Posterior vena cava (tissue), 2 donors: ENCODE results near the gene CTIF. TPM values are rescaled to one million over a fixed set of nuclear protein-coding genes. Genes with fewer than 3 reads are reported as not detected.
A peak's percentile ranks its signal among the peaks of the same experiment; 100 is the strongest.

ENCODE experiments used
- DNase-seq: peaks from one replicate; pipeline ENCODE4 v3.0.0-alpha.2; 2020; ENCODE audit warnings: low spot score
- intact Hi-C, 2 donors: fragments of 100-400 bp; cut with DNase I; formaldehyde crosslinking; loops; one replicate each; pipeline versions ENCODE4 v1.14.1 to v1.14.2; 2022 to 2023
- total RNA-seq, 2 donors: library from RNA; stranded (reverse); fragmentation: NEBNext Ultra II Directional; extraction: Animal tissue kit (Norgen Biotek cat#: 25700); gene quantifications; one replicate each; pipeline ENCODE4 v1.2.1, GENCODE V29; 2021
- donor health status: DM: yes; HTN: yes; CAD: no.
- donor health status: DM: yes; HTN: yes; CAD: no.

CTIF gene
- total RNA-seq, 2 donors from 2014 or later, result 87.8 to 116 TPM

DNA sequence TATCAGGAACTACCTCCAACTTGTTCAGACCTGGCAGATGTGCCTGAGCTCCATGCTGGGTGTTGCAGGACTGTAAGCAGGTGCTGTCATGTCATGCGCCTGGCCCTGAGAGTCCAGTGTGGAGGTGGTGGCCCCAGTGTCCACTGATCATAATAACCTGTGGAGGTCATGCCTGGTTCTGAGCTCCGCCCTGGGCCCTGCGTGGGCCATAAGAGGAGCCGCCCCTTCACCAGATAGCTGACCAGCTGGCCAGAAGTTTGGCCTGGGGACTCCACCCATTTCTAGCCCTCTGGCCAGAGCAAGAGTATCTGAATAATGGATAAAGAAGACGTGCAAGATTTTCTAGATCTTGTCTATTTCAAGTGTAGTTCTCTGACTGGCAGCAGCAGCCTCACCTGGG, 72.4 kb downstream of the CTIF start:
- no peak for DNase-seq
- intact Hi-C loops, result no loop called here

DNA sequence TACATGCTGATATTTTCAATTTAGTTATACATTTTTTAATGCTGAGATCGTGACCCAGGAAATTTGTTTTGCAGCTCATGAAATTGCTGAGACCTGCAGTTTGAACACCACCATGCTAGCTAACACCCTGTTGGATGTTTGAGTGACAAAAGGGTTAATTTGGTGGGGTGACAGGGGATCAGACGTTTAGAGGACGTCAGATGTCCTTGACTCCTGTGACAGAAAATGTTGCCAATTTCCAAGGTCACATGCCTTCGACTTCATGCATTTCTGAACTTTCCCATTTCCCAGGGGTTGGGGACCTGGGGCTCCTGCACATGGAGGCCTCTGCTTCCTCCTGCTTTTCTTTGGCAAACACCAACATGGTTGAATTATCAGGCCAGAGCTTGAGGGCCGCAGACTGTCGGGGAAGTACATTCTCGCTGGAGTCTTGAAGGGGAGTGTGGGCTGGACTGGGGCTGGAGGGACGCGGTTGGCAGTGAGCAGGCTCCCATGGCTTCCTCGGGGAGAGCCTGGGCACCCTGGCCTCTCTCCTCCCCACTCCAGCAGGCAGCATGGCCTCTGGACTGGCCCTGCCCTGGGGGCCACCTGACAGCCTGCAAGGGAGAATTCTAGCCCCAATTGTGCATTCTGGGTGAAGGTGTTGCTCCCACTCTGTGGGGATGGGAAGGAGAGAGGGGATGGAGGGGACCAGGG, 73.1 kb downstream of the CTIF start:
- DNase-seq, result no peak
- intact Hi-C loops, result no loop called here

DNA sequence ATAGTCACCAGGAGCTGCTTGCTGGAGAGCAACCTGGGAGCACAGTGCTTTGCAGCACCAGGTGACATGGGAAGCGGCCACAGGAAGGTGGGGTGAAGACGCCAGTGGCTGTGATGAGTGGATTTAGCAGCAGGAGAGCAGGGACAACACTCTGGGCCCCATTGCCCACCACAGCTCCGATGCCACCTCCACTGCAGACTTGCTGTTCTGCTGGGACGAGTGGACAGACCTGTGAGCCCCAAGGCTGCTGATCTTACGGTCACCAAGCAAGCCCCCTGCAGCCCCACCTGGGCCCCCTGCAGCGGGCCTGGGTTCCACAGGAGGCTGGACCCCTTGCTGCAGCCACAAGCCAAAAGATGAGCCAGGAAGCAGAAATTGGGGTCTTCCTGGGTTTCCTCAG, 73.7 kb downstream of the CTIF start:
- DNase-seq, result no peak
- intact Hi-C loops, result no loop called here

DNA sequence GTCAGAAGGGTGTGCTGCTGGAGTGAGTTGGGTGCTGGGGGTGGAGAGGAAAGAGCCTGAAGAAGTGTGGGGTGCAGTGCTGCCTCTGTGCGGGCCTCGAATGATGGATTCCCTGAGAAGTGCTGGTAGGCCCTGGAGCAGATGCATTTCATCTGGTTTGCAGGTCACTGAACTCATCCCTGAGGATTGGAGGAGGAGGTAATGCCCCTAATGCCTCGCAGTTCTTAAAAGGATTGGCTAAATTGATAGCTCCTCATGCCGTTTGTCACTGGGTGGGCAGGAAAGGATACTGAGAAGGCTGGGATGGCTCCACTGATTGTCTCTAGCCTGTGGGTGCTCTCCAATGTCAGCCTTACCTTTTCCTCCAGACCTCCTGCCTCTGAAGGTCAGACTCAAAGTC, 74.1 kb downstream of the CTIF start:
- no peak for DNase-seq
- intact Hi-C loops, result no loop called here

DNA sequence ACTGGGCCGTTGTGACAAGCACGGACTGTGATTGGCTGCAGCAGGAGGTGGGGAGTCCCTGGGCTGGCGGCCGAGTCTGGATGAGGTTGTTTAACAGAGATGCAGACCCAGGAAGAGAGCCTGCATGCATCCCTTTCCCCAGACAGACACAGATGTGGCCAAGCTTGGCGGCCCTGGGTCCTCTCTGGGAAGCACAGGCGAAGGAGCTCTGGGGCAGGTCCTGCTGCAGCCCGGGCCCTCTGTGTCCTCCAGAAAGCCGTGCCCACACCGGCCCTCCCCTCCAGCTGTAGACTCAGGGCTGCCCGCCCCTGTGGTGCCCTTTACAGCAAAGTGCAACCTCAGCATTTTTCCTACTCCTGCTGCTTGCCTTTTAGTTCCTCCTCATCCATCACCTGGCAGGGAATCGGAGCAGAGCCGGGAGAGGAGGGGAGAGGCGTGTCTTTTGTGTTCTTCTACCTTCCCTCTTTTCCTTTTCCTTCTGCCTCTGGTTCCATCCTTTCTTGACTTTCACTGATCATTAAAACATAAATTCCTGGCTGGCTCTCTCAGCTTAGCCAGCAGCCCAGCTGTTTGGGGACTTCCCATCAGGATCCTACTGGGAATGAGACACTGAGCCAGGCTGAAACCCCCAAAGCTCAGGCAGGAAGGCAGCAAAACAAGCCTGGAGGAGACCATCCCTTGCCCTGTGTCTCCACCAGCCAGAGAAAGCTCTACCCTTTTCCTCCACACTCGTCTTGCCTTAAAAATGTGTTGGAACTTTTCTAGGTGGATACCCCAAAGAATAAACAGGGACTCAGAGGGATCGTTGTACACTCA, 75.0 kb downstream of the CTIF start:
- peak; percentile 91 for DNase-seq
- intact Hi-C loops, result no loop called here

DNA sequence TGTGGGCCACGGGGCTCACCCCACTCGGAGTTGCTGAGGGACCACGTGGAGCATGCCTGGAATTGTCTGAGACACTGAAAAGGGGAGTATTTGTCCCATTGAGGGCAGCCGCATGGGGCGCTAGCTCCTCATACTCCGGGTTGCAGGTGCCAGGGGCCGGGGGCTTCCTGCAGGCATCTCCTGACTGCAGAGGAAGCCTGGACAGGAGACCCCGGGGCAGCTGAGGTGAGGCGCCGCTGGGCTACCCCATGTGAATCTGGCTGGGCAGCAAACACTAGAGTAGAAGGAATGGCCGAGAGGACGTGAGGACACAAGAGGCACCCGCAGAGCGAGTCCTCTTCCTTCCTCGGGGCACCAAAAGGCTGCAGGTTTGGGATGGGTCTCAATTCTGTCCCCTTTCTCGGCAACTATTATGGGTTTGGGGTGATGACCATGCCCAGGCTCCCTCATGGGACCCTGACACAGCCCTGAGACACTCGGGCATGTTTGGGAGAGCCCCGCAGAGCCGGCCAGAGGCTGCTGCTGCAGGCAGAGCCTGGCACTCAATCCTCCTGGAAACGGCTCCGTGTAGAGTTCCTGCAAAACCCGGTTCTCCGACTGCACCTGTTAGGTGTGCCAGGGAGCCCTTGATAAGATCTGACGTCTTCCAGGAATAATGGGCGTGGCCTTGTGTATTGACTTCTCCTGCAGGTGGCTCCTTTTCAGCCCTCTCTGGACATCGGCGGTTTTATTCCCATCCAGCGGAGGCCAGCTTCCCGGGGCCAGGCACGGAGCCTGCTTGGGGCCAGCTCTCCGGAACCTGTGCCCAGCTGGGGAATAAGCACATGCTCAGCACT, 77.0 kb downstream of the CTIF start:
- DNase-seq, result no peak
- intact Hi-C loops, result no loop called here

DNA sequence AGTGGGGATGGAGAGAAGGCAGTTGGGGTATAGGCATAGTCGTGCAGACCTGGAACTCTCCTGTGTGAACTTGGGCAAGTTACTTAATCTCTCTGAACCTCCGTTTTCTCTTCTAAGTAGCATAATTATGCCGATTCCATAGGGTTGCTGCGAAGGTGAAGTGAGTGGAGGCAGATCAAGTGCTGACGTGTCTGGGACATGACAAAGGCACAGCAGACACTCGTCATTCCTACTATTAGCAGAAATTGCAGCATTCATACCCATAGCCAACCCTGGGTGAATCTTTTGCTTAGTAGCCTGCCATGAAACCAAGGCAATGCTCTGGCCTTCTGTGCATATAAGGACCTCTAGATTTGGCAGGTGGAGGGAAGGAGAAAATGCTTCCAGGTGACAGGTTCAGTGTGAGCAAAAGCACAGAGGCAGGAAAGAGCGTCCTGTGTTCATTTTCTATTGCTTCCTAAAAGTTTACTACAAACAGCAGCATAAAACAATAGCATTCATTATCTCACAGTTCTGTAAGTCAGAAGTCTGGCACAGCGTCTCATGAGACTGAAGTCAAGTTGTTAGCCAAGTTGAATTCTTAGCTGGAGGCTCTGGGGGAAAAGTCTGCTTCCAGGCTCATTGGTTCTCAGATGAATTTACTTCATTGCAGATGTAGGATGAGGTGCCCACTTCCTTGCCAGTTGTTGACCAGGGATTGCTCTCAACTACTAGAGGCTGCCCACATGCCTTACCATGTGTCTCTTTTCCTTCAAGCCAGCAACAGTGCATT, 77.8 kb downstream of the CTIF start:
- intact Hi-C loops, result no loop called here
- DNase-seq, result no peak

DNA sequence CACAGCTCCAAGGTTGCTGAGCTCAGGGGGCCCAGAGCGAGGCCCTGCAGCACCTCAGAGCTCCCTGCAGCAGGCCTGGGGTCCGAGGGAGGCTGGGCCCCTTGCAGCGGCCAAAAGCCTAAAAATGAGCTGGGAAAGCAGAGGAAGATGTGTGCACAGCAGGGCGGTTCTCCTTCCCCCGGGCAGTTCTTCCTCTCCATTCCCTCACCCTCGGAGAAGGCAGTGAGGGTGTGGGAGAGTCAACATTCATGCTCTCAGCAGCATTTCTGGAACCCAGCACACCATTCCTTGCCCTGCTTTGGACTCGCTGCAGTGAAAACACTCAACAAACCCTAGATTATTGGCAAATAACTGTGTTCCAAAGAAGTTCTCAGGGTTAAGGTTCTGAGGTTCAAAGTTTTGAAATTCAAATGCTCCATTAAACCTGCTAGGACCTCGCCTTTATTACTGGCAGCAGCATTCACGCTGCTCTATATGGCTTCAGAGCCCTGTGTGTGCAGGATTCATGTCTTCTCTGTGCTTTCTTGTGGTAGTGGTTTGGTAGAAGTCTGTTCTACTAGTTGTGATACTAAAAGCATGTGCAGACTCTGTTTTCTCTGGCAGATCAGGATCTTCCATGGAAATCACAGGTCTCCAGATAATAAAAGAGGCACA, 79.1 kb downstream of the CTIF start:
- DNase-seq, result no peak
- intact Hi-C loops, result no loop called here

DNA sequence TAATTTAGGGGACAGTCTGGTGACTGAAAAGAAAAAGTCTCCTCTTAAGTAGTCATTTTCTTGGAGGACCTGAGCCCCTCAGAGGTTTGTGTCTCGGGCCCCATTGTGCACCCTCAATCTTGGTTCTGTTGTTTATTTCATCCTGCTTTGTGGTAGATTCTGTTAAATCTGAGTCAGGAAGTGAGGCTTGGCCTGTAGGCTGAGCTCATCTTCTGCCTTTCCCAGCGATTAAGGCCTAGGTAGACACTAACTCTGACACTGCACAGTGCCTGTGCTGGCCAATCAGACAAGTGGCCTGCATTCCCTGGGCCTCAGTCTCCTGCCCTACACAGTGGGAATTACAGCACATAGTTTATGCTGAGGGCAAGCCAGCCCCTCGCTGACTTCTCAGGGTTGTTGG, 80.2 kb downstream of the CTIF start:
- DNase-seq, result no peak
- intact Hi-C loops, result no loop called here

DNA sequence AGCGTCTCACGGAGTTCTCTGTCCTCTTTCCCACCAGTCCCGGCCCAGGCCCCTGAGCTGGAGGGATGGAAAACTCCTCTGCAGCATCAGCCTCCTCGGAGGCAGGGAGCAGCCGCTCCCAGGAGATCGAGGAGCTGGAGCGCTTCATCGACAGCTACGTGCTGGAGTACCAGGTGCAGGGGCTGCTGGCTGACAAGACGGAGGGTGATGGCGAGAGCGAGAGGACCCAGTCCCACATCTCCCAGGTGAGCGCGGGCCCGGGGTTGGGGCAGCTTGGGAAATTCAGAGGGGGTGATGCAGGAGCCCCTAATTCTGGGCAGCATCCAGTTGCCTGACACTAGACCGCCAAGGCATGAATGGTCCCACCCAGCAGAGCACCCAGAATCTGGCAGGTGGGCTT, 80.7 kb downstream of the CTIF start:
- DNase-seq, result no peak
- intact Hi-C loops, result no loop called here

DNA sequence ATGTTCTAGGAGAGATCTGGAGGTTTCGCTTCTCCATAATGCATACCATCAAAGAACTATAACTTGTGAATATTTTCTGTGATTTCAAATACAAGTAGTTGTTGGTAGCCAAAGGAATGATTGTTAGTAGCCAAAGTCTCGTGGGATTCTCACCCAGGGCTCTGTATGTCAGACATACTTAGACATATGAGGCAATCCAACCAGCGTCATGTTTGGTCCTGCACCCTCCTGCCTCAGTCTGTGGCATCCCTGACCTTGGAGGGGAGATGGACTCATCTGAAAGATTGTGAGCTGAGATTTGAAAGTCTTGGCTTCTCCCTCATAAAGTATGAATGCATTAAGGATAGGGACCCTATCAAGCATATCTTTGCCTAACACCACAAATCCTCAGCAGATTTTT, 81.2 kb downstream of the CTIF start:
- DNase-seq, result no peak
- intact Hi-C loops, result loop anchor here in 1 of 2 donors (10.0 kb wide), 1 partner anchor 75 kb away; no protein-coding TSS in a partner anchor

DNA sequence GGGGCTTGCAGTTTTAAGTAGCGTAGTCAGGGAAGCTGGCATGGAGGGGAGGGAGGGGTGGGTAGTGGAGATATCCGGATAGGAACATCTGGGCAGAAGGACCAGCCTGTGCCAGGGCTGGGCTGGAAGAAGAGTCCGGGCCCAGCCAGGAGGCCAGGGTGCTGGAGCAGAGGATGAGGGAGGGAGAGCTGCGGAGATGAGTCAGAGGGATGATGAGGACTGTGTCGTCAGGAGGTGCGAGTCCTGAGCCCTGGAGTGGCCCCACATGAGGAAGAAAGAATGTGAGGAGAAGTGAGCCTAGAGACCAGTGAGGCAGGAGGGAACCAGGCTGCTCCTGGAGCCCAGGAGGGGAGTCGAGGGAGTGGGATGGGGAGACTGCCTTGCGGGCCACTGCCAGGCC, 82.4 kb downstream of the CTIF start:
- intact Hi-C loops, result loop anchor here in 1 of 2 donors (10.0 kb wide), 1 partner anchor 76 kb away; no protein-coding TSS in a partner anchor

DNA sequence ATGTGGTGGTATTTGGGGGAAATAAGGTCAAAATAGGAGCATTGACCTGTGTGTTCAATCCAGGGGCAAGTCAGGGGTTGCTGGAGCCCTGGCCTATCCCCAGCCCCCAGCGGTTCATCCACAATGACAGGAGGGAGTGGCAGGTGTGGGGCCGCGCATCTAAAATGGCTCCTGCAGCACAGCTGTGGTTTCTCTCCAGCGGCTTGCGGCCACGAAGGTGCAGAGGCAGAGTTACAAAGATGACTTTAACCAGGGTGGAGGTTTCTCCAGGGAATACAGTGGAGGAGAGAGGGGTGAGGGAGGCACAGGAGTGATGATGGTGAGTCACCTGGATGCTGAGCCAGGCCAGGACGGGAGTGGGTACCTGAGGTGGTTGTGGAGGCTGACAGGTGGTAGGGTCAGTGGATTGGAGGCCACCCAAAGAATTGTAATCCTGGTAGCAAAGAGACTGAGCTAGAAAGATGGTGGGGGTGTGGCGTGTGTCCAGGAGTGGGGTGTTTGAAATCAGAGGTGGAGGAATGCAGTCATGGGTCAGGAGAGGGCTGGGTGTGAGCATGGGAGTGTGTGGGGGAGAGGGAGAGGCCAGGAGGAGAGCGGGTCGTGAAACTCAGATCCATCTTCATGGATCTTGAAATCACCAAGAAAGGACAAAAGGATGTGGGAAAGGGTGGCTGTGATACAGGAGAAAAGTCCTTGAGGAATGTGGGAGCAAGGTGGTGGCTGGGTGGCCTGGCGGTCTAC, 83.2 kb downstream of the CTIF start:
- no peak for DNase-seq
- intact Hi-C loops, result loop anchor here in 1 of 2 donors (10.0 kb wide), 1 partner anchor 77 kb away; no protein-coding TSS in a partner anchor

More for the DNA sequence above, 82.4 kb downstream of the CTIF start:
- no peak for DNase-seq

DNA sequence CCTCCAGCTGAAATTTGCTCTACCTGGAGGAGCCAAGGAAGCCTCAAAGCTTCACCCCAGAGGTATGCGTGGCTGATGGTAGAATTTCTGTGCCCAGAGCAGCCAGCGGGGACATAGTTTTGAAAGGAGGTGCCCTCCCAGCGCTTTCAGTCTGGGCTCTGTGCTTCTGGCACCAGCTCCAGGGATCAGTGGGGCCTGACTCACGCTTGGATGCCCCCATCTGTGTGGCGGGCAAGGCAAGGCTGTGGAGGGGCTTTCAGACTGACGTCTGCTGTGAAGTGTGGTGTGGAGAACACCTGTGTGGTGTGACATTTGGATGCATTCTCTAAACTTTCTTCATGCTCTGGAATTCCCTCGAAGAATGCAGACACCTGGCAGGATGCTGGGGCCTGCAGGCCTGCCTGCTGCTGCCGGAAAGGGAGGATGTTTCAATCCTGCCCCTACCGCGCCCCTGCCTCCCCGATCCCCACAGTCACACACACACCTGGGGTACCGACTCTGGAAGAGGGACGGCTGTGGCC, 84.1 kb downstream of the CTIF start:
- intact Hi-C loops, result loop anchor here (1.0 to 10.0 kb wide), 2 partner anchors 78 to 137 kb away; no protein-coding TSS in a partner anchor
- DNase-seq, result no peak

DNA sequence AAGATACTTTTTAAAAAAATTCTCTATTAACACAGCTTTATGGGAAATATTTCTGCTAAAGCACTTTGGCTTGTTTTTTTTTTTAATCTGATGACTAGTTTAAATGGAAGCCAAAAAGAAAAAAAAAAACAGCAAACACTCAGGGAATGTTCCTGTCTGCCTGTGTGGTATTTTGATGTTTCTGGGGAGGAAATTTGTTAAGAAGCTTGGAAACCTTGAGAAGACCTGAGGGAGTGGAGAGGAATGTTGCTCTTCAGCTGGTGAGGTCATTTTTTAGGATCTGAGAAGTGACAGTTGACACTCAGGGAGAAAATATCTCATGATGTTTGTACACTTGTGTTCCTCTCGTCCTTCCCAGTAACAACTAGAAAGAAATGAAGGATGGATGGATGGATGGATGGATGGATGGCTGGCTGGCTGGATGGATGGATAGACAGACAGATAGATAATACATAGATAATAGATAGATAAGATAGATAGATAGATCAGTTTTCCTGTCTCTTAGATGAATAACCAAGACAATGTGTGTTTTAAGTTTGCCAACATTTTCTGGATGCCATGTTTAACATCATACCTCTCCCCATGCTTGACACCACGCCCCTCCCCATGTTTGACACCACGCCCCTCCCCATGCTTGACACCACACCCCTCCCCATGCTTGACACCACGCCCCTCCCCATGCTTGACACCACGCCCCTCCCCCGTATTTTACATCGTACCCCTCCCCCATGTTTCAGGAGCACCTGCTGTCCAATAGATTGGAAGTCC, 84.8 kb downstream of the CTIF start:
- intact Hi-C loops, result loop anchor here (1.0 to 10.0 kb wide), 2 partner anchors 79 to 137 kb away; no protein-coding TSS in a partner anchor
- no peak for DNase-seq

DNA sequence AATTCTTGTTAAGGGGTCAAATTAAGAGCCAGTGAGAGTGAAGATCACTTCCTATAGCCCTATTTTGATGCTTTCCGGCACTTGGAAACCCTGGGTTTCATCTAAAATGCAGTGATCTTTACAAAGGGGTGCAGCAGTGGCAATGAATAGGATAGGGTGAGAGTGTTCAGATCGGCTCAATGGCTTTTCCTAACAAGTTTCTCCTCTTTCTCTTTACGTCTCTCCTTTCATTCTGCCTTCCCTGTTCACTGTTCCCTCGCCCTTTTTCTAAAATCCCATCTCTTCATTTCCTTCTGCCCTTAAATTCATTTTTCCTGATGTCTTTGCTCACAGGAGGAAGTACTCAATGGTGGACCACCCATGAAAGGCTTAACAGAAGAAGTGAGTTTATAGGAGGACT, 86.0 kb downstream of the CTIF start:
- intact Hi-C loops, result loop anchor here in 1 of 2 donors (10.0 kb wide), 1 partner anchor 80 kb away; no protein-coding TSS in a partner anchor

DNA sequence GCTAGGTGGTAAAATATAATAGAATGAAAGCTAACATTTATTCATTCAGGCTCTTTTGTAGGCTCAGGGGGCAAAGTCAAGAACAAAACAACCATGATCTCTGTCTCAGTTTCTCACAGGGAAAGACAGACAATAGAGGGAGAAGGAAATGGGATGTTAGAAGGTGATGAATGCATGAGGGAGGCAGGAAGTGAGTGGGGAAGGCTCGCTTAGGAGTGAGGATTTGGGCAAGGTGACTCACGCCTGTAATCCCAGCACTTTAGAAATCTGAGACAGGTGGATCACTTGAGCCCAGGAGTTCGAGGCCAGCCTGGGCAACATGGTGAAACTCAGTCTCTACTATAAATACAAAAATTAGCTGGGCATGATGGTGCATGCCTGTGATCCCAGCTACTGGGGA, 88.4 kb downstream of the CTIF start:
- intact Hi-C loops, result loop anchor here in 1 of 2 donors (10.0 kb wide), 1 partner anchor 82 kb away; no protein-coding TSS in a partner anchor
- DNase-seq, result no peak

More for the DNA sequence above, 86.0 kb downstream of the CTIF start:
- no peak for DNase-seq
